MM.1S (cell line): ENCODE results near the gene IL24.

Source experiments
- CTCF ChIP-seq: fragments of 300-600 bp; sonication (generic); IDR thresholded peaks from 2 replicates; pipeline ENCODE4 v1.5.1; 2016; ENCODE audit warnings: antibody characterized with exemption, low read length, mixed read lengths
- EZH2 ChIP-seq: fragments of 300-600 bp; sonication (generic); optimal IDR thresholded peaks from 2 replicates; pipeline ENCODE3; 2017; ENCODE audit warnings: low read depth, mild to moderate bottlenecking, antibody characterized with exemption, low read length, mixed read lengths
- EZH2phosphoT487 ChIP-seq: fragments of 300-600 bp; sonication (generic); IDR thresholded peaks from 2 replicates; pipeline ENCODE4 v1.6.1; 2018; ENCODE audit warnings: antibody characterized with exemption, low read length

DNA sequence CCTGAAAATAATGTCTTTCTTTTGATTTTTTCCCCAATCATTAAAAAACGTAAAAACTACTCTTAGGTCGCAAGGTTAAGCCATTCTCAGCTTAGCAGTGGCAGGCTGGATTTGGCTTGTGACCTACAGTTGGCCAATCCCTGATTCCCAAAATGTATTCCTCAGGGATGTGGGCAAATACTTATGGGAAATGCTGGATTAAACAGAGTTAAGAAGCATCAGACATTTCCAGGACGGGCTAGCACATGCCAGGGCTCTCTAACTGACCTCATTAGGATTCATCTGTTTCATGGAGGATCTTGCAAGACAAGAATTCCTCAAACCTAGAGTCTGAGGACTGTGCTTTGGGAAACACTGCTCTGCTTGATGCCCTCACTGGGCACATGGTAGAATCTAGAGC, 982 bp upstream of the IL24 start:
- TF ChIP-seq CTCF (no peak), EZH2 (no peak), EZH2phosphoT487 (no peak)
